Peyer's patch (tissue), 4 donors: ENCODE data around the gene HRNR. TPM values are rescaled to one million over a fixed set of nuclear protein-coding genes. Genes with fewer than 3 reads are reported as not detected.
"Not testable (repeated sequence)": the region's sequence is repeated elsewhere in the genome, so short reads cannot be mapped to it uniquely, and the experiment has no call there.

Experiments
- DNase-seq, 3 donors: peaks; one replicate each; pipeline ENCODE4 v3.0.0-alpha.2; 2017 to 2019
- H3K27ac ChIP-seq, 4 donors: fragments of 200-600 bp; sonication (generic); one replicate each; pipeline ENCODE4 v1.5.1; 2016 to 2019
- H3K27me3 ChIP-seq, 2 donors: fragments of 200-600 bp; sonication (generic); one replicate each; pipeline ENCODE4 v1.5.1; 2019
- H3K36me3 ChIP-seq, 3 donors: fragments of 200-600 bp; sonication (generic); one replicate each; pipeline ENCODE4 v1.5.1; 2016 to 2019
- H3K4me1 ChIP-seq, 4 donors: fragments of 200-600 bp; sonication (generic); one replicate each; pipeline ENCODE4 v1.5.1; 2016 to 2019
- H3K4me3 ChIP-seq, 4 donors: fragments of 200-600 bp; sonication (generic); 1 replicate in 3 of 4; 2 replicates in 1 of 4; pipeline ENCODE4 v1.5.1; 2016 to 2019; ENCODE audit warnings: mild to moderate bottlenecking in 1 of 4
- H3K9me3 ChIP-seq, 4 donors: fragments of 200-600 bp; sonication (generic); one replicate each; pipeline ENCODE4 v1.5.1; 2016 to 2019; ENCODE audit warnings: mild to moderate bottlenecking in 1 of 4
- POLR2A ChIP-seq, 2 donors: fragments of 450-650 bp; IDR thresholded peaks; one replicate each; pipeline ENCODE4 v1.5.1; 2017; ENCODE audit warnings: antibody characterized with exemption in 2 of 2, mild to moderate bottlenecking in 2 of 2, moderate library complexity in 2 of 2
- total RNA-seq, 4 donors: library from RNA; depleted of rRNA; stranded (reverse); fragments of >200 nt; gene quantifications; one replicate each; pipeline ENCODE4 v1.1.0, GENCODE V29; 2016
- TF ChIP-seq, protein P1 (sequence below), 6 experiments: fragments of 450-650 bp in 4 of 6; fragments of 200-600 bp in 2 of 6; sonication (generic) in 1 of 6; IDR thresholded peaks; one replicate each; pipeline ENCODE4 v1.5.1; 2017 to 2019; ENCODE audit warnings: antibody characterized with exemption in 6 of 6, mild to moderate bottlenecking in 3 of 6, moderate library complexity in 1 of 6

Gene HRNR
- total RNA-seq, 4 donors from 2014 or later: not detected

DNA sequence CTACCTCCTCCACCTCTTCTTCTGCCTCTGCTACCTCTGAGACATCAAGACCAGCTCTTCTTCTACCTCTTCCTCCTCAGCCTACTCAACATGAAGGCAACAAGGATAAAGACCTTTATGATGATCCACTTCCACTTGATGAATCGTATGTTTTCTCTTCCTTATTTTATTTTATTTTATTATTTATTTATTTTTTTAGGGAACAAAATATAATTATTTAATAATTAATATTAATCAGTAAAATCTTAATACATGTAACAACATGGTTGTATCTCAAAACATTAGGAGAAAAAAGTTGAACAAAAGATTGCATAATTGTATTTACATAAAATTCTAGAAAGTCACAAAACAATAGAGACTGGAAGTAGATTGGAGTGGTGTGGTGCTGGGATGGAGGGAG is 13.1 kb upstream of the HRNR start:
- TF ChIP-seq, protein P1, sequence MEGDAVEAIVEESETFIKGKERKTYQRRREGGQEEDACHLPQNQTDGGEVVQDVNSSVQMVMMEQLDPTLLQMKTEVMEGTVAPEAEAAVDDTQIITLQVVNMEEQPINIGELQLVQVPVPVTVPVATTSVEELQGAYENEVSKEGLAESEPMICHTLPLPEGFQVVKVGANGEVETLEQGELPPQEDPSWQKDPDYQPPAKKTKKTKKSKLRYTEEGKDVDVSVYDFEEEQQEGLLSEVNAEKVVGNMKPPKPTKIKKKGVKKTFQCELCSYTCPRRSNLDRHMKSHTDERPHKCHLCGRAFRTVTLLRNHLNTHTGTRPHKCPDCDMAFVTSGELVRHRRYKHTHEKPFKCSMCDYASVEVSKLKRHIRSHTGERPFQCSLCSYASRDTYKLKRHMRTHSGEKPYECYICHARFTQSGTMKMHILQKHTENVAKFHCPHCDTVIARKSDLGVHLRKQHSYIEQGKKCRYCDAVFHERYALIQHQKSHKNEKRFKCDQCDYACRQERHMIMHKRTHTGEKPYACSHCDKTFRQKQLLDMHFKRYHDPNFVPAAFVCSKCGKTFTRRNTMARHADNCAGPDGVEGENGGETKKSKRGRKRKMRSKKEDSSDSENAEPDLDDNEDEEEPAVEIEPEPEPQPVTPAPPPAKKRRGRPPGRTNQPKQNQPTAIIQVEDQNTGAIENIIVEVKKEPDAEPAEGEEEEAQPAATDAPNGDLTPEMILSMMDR (IDR thresholded peaks at IDR 0.05): no peak
- no peak for TF ChIP-seq POLR2A (IDR thresholded peaks at IDR 0.05)
- no peak for DNase-seq
- Histone ChIP-seq H3K36me3 (no peaks in the 10 kb centered on the region), H3K4me3 (no peak overlapping the region), H3K4me1 (no peaks in the 10 kb centered on the region), H3K27me3 (no peaks in the 10 kb centered on the region), H3K27ac (no peak overlapping the region), H3K9me3 (no peaks in the 10 kb centered on the region)

DNA sequence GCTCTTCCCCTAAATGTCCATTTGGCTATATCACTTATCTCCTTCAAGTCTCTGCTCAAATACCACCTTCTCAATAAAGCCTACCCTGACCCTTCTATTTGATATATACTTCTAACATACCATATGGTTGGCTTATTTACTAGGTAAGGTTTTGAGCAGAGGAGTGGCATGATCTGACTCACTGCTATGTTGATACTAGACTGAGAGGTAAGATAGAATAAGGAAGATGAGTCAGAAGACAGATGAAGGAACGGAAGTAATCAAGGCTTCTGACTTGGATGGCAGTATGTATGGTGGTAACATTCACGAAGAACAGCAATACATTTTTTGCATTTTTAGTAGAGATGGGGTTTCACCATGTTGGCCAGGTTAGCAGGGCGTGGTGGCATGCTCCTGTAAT is 4.8 kb upstream of the HRNR start:
- Histone ChIP-seq H3K9me3 (no peaks in the 10 kb centered on the region), H3K27ac (no peak overlapping the region), H3K36me3 (no peaks in the 10 kb centered on the region), H3K4me1 (no peaks in the 10 kb centered on the region), H3K27me3 (no peaks in the 10 kb centered on the region), H3K4me3 (no peak overlapping the region)
- no peak for DNase-seq
- TF ChIP-seq, protein P1 (IDR thresholded peaks at IDR 0.05): no peak
- TF ChIP-seq POLR2A (IDR thresholded peaks at IDR 0.05): no peak

DNA sequence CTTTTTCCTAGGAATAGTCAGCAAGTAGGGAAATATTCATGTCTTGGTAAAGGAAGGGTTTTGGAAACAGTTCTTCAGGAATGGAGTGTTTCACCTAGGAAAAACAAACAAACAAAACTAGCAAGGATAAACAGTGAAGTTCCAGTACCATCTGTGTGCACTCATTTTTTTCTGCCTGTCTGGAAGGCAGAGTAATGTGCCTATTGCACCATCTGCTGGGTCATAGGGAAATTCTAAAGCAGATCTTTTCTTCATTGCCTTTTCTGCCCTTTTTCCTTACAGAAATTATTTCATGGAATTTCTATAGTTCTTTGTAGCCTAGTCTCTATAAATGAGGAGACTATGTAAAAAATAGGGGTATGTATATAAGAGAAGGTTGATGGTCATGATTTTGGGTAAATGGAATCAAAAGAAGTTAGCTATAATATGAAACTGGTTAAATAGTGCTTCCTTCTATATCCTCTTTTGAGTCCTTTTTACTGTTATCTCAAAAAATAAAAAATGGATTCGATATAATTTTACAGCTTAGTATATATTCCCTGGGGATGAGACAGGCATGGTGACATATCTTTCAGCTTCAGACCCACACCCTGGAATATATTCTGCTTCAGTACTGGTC is 3.4 kb upstream of the HRNR start:
- no peak overlapping the region for H3K4me3 ChIP-seq
- no peak for DNase-seq
- H3K27me3 ChIP-seq: no peaks in the 10 kb centered on the region
- no peaks in the 10 kb centered on the region for H3K9me3 ChIP-seq
- H3K36me3 ChIP-seq: no peaks in the 10 kb centered on the region
- H3K4me1 ChIP-seq: no peaks in the 10 kb centered on the region
- no peak for TF ChIP-seq POLR2A (IDR thresholded peaks at IDR 0.05)
- TF ChIP-seq, protein P1 (IDR thresholded peaks at IDR 0.05): no peak
- H3K27ac ChIP-seq: no peak overlapping the region

DNA sequence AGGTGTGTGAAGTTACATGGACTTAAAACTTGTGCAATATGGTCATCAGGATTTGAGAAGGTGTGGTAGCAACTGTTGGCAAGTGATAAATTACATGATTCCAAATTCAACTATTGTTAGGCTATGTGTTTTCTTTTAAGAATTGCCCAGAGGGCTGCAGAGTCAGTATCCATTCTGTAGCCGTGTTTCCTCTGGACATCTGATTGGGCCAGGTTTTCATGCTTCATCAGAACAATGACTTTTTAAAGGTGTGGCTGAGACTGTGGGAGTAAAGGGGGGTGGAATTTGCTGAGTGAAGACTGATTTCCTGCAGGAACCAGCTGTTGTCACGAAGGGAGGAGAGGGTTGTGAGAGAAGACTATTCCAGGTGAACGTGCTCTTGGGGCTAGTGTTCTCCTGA is 1.7 kb upstream of the HRNR start:
- Histone ChIP-seq H3K9me3 (no peaks in the 10 kb centered on the region), H3K4me1 (no peaks in the 10 kb centered on the region), H3K4me3 (no peak overlapping the region), H3K36me3 (no peaks in the 10 kb centered on the region), H3K27me3 (no peaks in the 10 kb centered on the region), H3K27ac (no peak overlapping the region)
- TF ChIP-seq, protein P1 (IDR thresholded peaks at IDR 0.05): no peak
- TF ChIP-seq POLR2A (IDR thresholded peaks at IDR 0.05): no peak
- no peak for DNase-seq

DNA sequence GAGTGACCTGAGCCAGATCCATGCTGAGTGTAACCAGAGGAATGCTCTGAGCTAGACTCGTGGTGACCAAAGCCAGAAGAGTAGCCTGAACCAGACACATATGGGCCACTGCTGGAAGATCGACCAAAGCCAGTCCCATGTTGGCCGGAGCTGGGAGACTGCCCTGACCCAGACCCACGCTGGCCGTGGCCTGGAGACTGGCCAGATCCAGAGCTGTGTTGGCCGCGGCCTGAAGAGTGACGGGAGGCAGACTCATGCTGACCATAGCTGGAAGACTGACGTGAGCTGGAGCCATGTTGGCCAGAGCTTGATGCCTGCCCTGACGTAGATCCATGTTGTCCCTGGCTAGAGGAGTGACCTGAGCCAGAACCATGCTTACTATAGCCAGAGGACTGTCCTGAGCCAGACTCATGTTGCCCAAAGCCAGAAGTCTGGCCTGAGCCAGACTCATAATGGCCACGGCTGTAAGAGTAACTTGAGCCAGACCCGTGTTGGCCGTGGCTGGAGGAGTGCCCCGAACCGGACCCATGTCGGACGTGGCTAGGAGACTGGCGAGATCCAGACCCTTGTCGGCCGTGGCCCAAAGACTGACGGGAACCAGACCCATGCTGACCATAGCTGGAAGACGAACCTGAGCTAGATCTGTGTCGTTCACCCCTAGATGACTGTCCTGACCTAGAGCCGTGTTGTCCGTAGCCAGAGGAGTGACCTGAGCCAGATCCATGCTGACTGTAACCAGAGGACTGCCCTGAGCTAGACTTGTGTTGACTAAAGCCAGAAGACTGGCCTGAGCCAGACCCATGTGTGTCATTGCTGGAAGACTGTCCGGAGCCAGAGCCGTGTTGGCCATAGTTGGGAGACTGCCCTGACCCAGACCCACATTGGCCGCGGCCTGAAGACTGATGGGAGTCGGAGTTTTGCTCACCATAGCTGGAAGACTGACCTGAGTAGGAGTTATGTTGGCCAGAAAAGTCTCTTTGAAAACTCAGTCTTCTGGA is 3.5 kb downstream of the HRNR start:
- H3K27me3 ChIP-seq: no peaks in the 10 kb centered on the region
- TF ChIP-seq, protein P1 (IDR thresholded peaks at IDR 0.05): no peak
- TF ChIP-seq POLR2A (IDR thresholded peaks at IDR 0.05): no peak
- no peak for DNase-seq
- no peak overlapping the region for H3K4me3 ChIP-seq
- H3K4me1 ChIP-seq: no peaks in the 10 kb centered on the region
- H3K9me3 ChIP-seq: peaks cover 0 to 5% (median 0%) of the 10 kb centered on the region in 4 donors
- no peaks in the 10 kb centered on the region for H3K36me3 ChIP-seq
- H3K27ac ChIP-seq: no peak overlapping the region

DNA sequence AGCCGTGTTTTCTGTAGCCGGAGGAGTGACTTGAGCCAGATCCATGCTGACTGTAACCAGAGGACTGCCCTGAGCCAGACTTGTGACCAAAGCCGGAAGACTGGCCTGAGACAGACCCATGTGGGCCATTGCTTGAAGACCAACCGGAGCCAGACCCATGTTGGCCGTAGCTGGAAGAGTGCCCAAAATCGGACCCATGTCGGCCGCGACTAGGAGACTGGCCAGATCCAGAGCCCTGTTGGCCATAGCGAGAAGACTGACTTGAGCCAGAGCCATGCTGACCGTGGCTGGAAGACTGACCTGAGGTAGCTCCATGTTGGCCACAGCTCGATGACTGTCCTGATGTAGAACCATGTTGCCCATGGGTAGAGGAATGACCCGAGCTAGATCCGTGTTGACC is 4.6 kb downstream of the HRNR start:
- not testable (repeated sequence) for H3K9me3 ChIP-seq, H3K27me3 ChIP-seq, DNase-seq, H3K27ac ChIP-seq, H3K4me3 ChIP-seq, H3K4me1 ChIP-seq, H3K36me3 ChIP-seq
